NCI-H82 treated with DMSO at 0.1 percent for 48 hours (cell line): ENCODE results near the gene ATOH8.
A peak's percentile ranks its signal among the peaks of the same experiment; 100 is the strongest.

ENCODE experiments used
- DNase-seq: peaks from one replicate; lab custom pipeline; 2025; ENCODE audit not compliant: unreplicated experiment; lab: John Stamatoyannopoulos, UW

The ATOH8 gene

GRCh38 chr2:85786444-85786843 lies 32.7 kb downstream of the ATOH8 start:
- no peak for DNase-seq

- DNase-seq = no peak
Measured at GRCh38 chr2:85786865-85787264, 33.1 kb downstream of the ATOH8 start.

GRCh38 chr2:85787282-85787980 lies 33.6 kb downstream of the ATOH8 start:
- no peak for DNase-seq

- no peak for DNase-seq
Measured at GRCh38 chr2:85787981-85788340, 34.2 kb downstream of the ATOH8 start.

GRCh38 chr2:85788603-85789002 lies 34.8 kb downstream of the ATOH8 start:
- no peak for DNase-seq

- DNase-seq = no peak
Measured at GRCh38 chr2:85789271-85789670, 35.5 kb downstream of the ATOH8 start.

- no peak for DNase-seq
Measured at GRCh38 chr2:85790032-85790431, 36.2 kb downstream of the ATOH8 start.

GRCh38 chr2:85790499-85791188 lies 36.9 kb downstream of the ATOH8 start:
- no peak for DNase-seq

- no peak for DNase-seq
Measured at GRCh38 chr2:85791704-85792565, 38.1 kb downstream of the ATOH8 start.

GRCh38 chr2:85792783-85793441 lies 39.1 kb downstream of the ATOH8 start:
- DNase-seq = peak; percentile 28

GRCh38 chr2:85793584-85793983 lies 39.8 kb downstream of the ATOH8 start:
- DNase-seq = no peak

GRCh38 chr2:85794038-85794441 lies 40.2 kb downstream of the ATOH8 start:
- DNase-seq = no peak

- no peak for DNase-seq
Measured at GRCh38 chr2:85794491-85795121, 40.8 kb downstream of the ATOH8 start.

GRCh38 chr2:85795331-85796045 lies 41.7 kb downstream of the ATOH8 start:
- DNase-seq = no peak

GRCh38 chr2:85796046-85796340 lies 42.2 kb downstream of the ATOH8 start:
- DNase-seq = no peak

GRCh38 chr2:85796341-85797262 lies 42.8 kb downstream of the ATOH8 start:
- no peak for DNase-seq

GRCh38 chr2:85797263-85797660 lies 43.5 kb downstream of the ATOH8 start:
- DNase-seq = no peak

GRCh38 chr2:85797921-85798320 lies 44.1 kb downstream of the ATOH8 start:
- peak; percentile 33 for DNase-seq

- DNase-seq = no peak
Measured at GRCh38 chr2:85799215-85799956, 45.6 kb downstream of the ATOH8 start.
